ENCODE results near the gene TACC2.

DNA sequence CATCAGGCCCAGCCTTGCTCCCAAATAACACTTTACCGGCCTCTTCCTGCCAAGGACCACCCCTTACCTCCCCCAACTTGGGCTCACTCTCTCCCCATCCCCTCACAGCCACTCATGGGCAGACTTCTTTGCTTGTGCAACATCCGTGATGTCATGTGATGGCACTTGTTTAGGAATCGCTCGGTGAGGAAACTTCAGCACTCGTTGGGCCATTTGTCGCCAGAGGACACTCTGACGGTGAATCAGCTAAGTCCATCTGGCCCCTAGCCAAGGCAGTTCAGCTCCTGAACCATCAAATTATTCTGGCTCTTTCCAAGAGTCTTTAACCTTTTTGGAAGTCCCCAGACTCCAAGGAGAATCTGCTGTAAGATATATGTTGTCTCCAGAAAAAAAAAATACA is 301.4 kb downstream of the TACC2 start:
- TF ChIP-seq, protein P1, sequence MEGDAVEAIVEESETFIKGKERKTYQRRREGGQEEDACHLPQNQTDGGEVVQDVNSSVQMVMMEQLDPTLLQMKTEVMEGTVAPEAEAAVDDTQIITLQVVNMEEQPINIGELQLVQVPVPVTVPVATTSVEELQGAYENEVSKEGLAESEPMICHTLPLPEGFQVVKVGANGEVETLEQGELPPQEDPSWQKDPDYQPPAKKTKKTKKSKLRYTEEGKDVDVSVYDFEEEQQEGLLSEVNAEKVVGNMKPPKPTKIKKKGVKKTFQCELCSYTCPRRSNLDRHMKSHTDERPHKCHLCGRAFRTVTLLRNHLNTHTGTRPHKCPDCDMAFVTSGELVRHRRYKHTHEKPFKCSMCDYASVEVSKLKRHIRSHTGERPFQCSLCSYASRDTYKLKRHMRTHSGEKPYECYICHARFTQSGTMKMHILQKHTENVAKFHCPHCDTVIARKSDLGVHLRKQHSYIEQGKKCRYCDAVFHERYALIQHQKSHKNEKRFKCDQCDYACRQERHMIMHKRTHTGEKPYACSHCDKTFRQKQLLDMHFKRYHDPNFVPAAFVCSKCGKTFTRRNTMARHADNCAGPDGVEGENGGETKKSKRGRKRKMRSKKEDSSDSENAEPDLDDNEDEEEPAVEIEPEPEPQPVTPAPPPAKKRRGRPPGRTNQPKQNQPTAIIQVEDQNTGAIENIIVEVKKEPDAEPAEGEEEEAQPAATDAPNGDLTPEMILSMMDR (IDR thresholded peaks at IDR 0.05) = no peak
- no peak for TF ChIP-seq EZH2phosphoT487 (IDR thresholded peaks at IDR 0.05)
